Vagina (tissue), 2 donors: ENCODE data around the gene FAR1.

Experiments
- POLR2A ChIP-seq, 2 donors: fragments of 450-650 bp; IDR thresholded peaks; one replicate each; pipeline ENCODE4 v1.6.1; 2017; ENCODE audit warnings: antibody characterized with exemption in 2 of 2, mild to moderate bottlenecking in 2 of 2, moderate library complexity in 2 of 2
- POLR2AphosphoS5 ChIP-seq, 2 donors: sonication (generic); formaldehyde crosslinking; IDR thresholded peaks; one replicate each; pipeline ENCODE4 v1.9.0; 2017; ENCODE audit warnings: antibody characterized with exemption in 2 of 2, mild to moderate bottlenecking in 2 of 2, low read depth in 1 of 2; ENCODE audit not compliant: insufficient read depth in 1 of 2
- TF ChIP-seq, protein P1 (sequence below), 3 experiments: fragments of 450-650 bp in 2 of 3; fragments of 200-600 bp in 1 of 3; sonication (generic) in 1 of 3; IDR thresholded peaks; one replicate each; pipeline ENCODE4 v1.5.1; 2017 to 2019; ENCODE audit warnings: antibody characterized with exemption in 3 of 3, mild to moderate bottlenecking in 2 of 3, moderate library complexity in 2 of 3

DNA sequence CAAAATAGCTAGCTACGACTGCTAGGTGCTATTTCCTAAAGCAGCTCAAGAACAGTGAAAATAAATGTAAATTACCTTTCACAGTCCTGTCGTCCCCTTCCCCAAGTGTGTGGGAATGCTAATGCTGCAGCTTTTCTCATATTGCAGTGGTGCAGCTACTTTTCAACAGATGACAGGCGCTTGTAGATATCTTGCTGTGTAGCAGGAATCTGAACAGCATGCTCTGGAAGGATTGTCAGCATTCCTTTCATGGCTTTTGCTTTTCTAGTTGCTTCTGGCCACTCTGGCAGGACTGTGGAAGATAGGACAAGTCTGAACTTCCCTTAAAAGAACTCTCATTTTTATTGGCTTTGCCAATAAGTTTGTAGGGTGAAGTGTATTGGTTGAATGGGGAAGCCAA, 18.8 kb downstream of the FAR1 start:
- TF ChIP-seq, protein P1, sequence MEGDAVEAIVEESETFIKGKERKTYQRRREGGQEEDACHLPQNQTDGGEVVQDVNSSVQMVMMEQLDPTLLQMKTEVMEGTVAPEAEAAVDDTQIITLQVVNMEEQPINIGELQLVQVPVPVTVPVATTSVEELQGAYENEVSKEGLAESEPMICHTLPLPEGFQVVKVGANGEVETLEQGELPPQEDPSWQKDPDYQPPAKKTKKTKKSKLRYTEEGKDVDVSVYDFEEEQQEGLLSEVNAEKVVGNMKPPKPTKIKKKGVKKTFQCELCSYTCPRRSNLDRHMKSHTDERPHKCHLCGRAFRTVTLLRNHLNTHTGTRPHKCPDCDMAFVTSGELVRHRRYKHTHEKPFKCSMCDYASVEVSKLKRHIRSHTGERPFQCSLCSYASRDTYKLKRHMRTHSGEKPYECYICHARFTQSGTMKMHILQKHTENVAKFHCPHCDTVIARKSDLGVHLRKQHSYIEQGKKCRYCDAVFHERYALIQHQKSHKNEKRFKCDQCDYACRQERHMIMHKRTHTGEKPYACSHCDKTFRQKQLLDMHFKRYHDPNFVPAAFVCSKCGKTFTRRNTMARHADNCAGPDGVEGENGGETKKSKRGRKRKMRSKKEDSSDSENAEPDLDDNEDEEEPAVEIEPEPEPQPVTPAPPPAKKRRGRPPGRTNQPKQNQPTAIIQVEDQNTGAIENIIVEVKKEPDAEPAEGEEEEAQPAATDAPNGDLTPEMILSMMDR (IDR thresholded peaks at IDR 0.05): no peak
- TF ChIP-seq POLR2A (IDR thresholded peaks at IDR 0.05) (no peak), POLR2AphosphoS5 (IDR thresholded peaks at IDR 0.05; ENCODE audit: insufficient read depth in 1 of 2, low read depth in 1 of 2) (no peak)
